Left ventricle myocardium inferior (tissue), 1 donor: ENCODE data around the gene ZNF423. TPM values are rescaled to one million over a fixed set of nuclear protein-coding genes. Genes with fewer than 3 reads are reported as not detected.

Source experiments
- DNase-seq: peaks from one replicate; pipeline ENCODE4 v3.0.0-alpha.2; 2020
- H3K27ac ChIP-seq: fragments of 200-600 bp; replicated peaks from 2 replicates; pipeline ENCODE4 v1.8.0; 2021
- H3K27me3 ChIP-seq: fragments of 200-600 bp; 2 replicates; pipeline ENCODE4 v1.8.0; 2021; ENCODE audit warnings: low read depth
- H3K36me3 ChIP-seq: fragments of 200-600 bp; 2 replicates; pipeline ENCODE4 v1.8.0; 2021
- H3K4me1 ChIP-seq: fragments of 200-600 bp; 2 replicates; pipeline ENCODE4 v1.8.0; 2021
- H3K4me3 ChIP-seq: fragments of 200-600 bp; 2 replicates; pipeline ENCODE4 v1.8.0; 2021; ENCODE audit warnings: mild to moderate bottlenecking, moderate library complexity
- H3K9me3 ChIP-seq: fragments of 200-600 bp; replicated peaks from 2 replicates; pipeline ENCODE4 v1.8.0; 2021
- CTCF ChIP-seq: fragments of 200-600 bp; IDR thresholded peaks from 2 replicates; pipeline ENCODE4 v1.8.0; 2021; ENCODE audit warnings: antibody characterized with exemption, mild to moderate bottlenecking, borderline replicate concordance
- intact Hi-C: fragments of 100-400 bp; cut with micrococcal nuclease; formaldehyde crosslinking; loops from one replicate; pipeline ENCODE4 v1.11.0; 2022
- total RNA-seq: library from RNA; stranded (reverse); fragmentation: NEBNext Ultra II Directional; extraction: Animal tissue kit (Norgen Biotek cat#: 25700); gene quantifications from one replicate; pipeline ENCODE4 v1.2.1, GENCODE V29; 2021
- donor health status: DM: no; HTN: yes; CAD: no; lungs with severe emphysema.

The ZNF423 gene
- total RNA-seq, 1 donor from 2014 or later = 8.6 TPM

DNA sequence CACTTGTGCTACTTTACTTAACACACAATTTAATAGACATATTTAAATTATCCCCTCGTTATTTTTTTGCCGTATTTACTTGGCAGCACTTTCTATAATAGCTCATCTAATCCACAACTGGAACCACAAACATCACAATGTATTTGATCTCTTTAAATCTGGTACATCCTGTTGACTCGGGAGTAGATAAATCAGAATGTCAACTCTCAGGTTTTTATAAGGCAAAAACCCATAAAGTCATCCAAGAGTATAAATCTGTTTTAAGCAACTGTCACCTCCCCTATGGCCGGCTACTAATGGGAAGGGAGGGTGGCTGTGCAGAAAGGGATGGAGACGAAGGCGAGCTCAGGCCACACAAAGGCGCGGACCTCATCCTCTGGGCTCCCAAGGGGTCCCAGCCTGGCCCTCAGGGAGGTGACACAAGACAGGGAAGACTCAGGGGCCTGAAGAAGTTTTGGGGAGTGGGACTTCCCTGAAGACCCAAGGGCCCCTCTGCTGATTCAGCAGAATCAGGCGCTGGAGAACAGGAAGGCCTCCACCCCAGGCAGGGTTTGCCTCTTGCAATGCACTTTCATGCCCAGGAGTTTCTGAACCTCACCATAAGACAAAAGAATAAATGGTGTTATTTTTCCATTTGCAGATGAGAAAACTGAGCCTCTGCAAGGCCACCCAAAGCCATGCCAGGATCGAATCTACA is 122.5 kb downstream of the ZNF423 start:
- intact Hi-C loops = no loop called here

GRCh38 chr16:49731911-49732310 is 124.0 kb downstream of the ZNF423 start:
- intact Hi-C loops = no loop called here
- H3K36me3 ChIP-seq = peaks cover 22% of the 10 kb centered on the region
- no peak for TF ChIP-seq CTCF
- peaks cover 12% of the 10 kb centered on the region for H3K4me1 ChIP-seq
- no peak overlapping the region for H3K4me3 ChIP-seq
- no peaks in the 10 kb centered on the region for H3K27me3 ChIP-seq
- H3K27ac ChIP-seq = no peak overlapping the region
- no peak for DNase-seq
- peaks cover 32% of the 10 kb centered on the region for H3K9me3 ChIP-seq

More for the DNA sequence above, 122.5 kb downstream of the ZNF423 start:
- H3K4me1 ChIP-seq = peaks cover 12% of the 10 kb centered on the region
- peaks cover 22% of the 10 kb centered on the region for H3K36me3 ChIP-seq
- H3K27me3 ChIP-seq = no peaks in the 10 kb centered on the region
- no peak overlapping the region for H3K4me3 ChIP-seq
- H3K27ac ChIP-seq = no peak overlapping the region
- TF ChIP-seq CTCF = no peak
- peaks cover 32% of the 10 kb centered on the region for H3K9me3 ChIP-seq
- DNase-seq = no peak

- Histone ChIP-seq H3K36me3 (peaks cover 22% of the 10 kb centered on the region), H3K4me3 (no peak overlapping the region), H3K27me3 (no peaks in the 10 kb centered on the region), H3K4me1 (peaks cover 12% of the 10 kb centered on the region), H3K27ac (no peak overlapping the region), H3K9me3 (peaks cover 32% of the 10 kb centered on the region)
- intact Hi-C loops = no loop called here
- no peak for DNase-seq
- TF ChIP-seq CTCF = no peak
Measured at GRCh38 chr16:49730772-49731171, 125.1 kb downstream of the ZNF423 start.

GRCh38 chr16:49727611-49728010 is 128.3 kb downstream of the ZNF423 start:
- Histone ChIP-seq H3K27ac (no peak overlapping the region), H3K9me3 (peaks cover 27% of the 10 kb centered on the region), H3K4me3 (no peak overlapping the region), H3K27me3 (no peaks in the 10 kb centered on the region), H3K4me1 (no peaks in the 10 kb centered on the region), H3K36me3 (peaks cover 22% of the 10 kb centered on the region)
- TF ChIP-seq CTCF = no peak
- no peak for DNase-seq
- intact Hi-C loops = no loop called here

DNA sequence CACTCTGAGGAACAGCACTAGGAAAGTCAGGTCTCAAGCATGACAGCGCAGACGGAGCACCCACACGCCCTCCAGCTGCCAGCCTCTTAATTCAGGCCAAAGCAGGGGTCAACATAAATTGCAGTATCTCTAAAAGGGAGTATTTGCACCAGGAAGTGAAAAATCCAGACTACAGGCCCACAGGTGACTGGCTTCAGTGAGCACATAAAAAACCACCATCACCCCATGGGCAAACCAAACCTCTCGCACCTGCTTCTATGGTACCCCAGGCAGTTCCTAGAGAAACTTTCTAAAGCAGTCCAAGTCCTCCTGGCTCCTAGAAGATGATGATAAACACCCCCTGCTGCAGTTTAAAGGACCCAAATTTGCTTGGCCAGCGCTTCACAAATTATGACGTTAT is 129.8 kb downstream of the ZNF423 start:
- Histone ChIP-seq H3K4me1 (no peaks in the 10 kb centered on the region), H3K36me3 (peaks cover 22% of the 10 kb centered on the region), H3K4me3 (no peak overlapping the region), H3K27ac (no peak overlapping the region), H3K27me3 (no peaks in the 10 kb centered on the region), H3K9me3 (peaks cover 17% of the 10 kb centered on the region)
- no peak for TF ChIP-seq CTCF
- intact Hi-C loops = no loop called here
- DNase-seq = no peak
